Activated CD8-positive, alpha-beta memory T cell treated with anti-CD3 and anti-CD28 coated beads for 24 hours (primary cell): ENCODE results near the gene SECTM1.
"Not testable (repeated sequence)": the region's sequence is repeated elsewhere in the genome, so short reads cannot be mapped to it uniquely, and the experiment has no call there.

Experiments
- DNase-seq: peaks from one replicate; pipeline ENCODE4 v3.0.0-alpha.2; 2020

Gene SECTM1

DNA sequence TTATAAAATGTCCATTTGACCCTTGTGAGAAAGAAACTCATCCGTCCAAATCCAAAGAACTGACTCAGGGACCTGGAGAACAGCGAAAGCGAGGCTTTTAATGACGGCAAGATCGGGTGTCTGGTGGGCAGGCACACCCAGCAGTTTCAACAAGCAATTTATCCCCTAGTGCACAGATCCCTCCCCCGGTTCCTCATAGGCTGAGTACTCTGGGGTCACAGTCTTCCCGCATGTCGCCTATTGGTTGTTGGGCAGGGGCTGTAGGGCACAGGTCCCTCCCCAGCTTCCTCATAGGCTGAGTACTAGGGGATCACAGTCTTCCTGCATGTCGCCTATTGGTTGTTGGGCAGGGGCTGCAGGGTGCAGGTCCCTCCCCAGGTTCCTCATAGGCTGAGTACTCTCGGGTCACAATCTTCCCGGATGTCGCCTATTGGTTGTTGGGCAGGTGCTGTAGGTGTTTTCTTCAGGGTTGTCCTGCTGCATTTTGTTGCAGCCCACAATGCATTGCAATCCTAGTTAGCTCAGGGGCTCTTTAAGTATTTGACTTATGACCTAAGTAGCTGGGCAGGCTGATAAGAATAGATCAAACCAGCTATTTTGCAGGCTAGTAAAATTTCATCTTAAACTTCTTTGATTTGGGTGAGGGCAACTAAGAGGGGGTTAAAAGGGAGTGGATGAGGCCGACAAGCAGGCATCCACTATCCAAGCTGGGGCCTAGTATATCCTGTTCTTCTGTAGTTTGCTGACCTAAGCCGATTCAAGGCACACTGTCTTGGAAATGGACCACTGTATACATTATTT is 34.4 kb upstream of the SECTM1 start:
- DNase-seq: no peak

DNA sequence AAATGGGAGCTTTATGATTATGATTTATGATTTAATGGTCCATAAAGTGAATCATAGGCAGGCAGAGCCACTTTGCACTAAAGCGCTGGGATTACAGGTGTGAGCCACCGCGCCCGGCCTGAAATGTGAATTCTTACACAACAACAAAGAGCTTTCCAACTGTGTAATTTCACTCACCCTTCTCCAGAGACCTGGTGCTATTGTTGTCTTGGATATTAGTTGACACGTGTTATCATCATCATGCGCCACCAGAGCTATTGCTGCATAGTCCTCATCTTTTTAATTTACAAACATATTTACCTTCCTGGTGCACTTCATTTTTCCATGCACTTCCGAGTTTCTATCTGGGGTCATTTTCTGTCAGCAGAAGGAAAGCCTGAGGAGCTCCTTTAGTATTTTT is 33.2 kb upstream of the SECTM1 start:
- no peak for DNase-seq

DNA sequence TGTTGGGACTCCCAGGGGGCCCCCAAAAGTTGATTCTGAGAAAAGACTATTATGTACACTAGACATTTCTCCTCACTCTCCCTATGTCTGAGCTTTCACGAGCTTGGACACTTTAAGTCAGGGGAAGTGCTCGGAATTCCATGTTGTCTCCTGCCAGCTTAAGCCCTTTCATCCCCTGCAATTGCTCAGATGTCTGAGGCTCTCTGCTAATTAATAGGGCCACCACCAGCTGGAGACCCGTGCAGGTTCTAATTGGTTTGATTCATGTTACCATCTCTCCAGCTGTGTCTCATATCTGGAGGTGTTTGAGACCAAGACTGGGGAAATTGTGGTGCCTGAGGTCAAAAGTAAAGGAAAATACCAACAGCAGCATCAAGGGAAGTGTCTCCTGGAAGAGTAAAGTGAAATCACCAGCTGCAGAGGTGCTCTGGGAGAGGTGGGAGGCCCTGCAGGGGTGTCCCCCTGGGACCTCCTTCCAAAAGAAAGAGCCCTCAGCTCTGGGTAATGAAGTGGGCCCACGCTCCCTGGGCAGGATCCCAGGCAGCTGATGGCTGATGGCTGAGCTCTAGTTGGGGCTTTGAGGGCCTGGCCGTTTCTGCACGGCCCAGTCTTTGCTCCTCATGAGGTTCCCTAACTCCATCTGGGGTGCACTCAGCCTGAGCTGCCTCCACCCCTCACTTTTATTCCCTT is 32.2 kb upstream of the SECTM1 start:
- no peak for DNase-seq

DNA sequence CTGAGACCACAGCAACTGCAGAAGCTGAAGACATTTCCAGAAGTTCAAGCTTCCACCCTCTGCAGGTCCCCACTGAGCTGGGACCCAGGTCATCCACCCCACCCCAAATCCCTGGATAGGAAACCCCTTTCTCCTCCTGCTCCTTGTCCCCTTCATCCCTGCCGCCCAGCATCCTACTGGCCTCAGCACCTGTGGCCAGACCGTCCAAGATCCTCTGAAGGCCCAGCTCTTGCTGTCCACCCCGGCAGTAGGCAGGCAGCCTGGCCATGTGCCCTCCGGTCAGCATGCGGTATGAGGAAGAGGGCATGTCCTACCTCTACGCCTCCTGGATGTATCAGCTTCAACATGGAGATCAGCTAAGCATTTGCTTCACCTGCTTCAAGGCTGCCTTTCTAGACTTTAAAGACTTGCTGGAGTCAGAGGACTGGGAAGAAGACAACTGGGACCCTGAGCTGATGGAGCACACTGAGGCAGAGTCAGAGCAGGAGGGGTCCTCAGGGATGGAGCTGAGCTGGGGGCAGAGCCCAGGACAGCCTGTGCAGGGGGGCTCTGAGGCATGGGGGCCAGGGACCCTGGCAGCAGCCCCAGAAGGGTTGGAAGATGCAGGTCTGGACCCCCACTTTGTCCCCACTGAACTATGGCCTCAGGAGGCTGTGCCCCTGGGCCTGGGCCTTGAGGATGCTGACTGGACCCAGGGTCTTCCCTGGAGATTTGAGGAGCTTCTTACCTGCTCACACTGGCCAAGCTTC is 28.5 kb upstream of the SECTM1 start:
- no peak for DNase-seq

DNA sequence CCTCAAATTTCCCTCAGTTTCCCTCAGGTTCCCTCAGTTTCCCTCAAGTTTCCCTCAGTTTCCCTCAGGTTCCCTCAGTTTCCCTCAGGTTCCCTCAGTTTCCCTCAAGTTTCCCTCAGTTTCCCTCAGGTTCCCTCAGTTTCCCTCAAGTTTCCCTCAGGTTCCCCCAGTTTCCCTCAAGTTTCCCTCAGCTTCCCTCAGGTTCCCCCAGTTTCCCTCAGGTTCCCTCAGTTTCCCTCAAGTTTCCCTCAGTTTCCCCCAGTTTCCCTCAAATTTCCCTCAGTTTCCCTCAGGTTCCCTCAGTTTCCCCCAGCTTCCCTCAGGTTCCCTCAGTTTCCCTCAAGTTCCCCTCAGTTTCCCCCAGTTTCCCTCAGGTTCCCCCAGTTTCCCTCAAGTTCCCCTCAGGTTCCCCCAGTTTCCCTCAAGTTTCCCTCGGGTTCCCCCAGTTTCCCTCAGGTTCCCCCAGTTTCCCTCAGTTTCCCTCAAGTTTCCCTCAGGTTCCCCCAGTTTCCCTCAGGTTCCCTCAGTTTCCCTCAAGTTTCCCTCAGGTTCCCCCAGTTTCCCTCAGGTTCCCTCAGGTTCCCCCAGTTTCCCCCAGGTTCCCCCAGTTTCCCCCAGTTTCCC is 26.0 kb upstream of the SECTM1 start:
- not testable (repeated sequence) for DNase-seq

DNA sequence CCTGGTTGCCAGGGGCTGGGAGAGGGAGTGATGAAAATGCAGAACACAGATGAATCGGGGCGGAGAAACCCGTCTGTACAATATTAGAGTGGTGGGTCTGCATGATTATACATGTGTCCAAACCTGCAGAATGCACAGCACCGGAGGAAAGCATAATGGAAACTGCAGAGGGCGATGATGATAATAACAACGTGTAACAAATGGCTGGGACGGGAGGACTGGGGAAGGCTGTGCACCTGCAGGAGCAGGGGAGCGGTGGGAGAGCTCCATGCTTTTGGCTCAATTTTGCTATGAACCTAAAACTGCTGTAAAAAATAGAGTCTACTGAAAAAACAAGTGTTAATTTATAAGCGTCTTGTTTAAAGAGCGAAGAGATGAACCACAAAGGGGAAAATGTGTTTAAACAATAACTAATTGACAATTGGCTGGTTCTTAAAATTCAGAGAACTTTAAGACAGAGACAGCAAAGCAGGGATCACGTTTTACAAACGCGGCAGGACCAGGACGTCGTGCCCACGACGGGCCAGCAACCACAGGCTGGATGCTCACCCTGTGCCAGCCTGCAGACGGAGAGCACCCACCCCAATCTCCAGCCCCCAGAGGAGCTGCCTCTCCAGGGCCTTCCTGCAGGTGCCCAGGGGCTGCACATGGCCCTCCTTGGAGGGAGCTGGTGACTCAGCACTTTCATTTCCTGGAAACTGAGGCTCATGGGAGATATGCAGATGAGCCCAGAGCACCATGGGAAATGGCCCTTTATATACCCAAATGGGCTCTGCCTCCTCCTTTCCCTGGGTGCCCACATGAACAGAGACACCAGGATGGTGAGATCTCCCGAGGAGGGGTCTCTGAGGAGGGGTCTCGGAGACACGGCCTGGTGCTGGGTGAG is 25.1 kb upstream of the SECTM1 start, which contains the start of gene TEX19:
TSS of gene TEX19 (plus strand) at position 783 of the 886 bp plus-strand sequence. CDS start 2,904 bp downstream, outside the sequence.
- no peak for DNase-seq

DNA sequence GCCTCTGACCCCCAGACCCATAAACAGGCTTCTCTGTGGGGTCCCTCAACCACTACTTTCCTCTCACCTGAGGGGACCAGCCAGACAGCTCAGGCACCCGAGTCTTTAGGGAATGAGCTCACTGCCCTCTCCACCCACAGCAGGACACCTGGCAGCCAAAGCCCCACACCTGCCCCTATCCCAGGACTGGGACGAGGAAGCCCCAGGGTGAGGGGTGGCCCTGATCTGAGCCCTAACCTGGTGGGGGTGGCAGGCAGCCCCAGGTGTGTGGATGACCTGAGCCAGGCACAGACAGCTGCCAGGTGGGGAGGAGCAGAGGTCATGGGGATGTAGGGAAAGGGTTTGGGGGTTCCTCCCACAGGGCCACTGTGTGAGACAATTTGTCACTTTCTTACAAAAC is 23.8 kb upstream of the SECTM1 start:
- DNase-seq: no peak

DNA sequence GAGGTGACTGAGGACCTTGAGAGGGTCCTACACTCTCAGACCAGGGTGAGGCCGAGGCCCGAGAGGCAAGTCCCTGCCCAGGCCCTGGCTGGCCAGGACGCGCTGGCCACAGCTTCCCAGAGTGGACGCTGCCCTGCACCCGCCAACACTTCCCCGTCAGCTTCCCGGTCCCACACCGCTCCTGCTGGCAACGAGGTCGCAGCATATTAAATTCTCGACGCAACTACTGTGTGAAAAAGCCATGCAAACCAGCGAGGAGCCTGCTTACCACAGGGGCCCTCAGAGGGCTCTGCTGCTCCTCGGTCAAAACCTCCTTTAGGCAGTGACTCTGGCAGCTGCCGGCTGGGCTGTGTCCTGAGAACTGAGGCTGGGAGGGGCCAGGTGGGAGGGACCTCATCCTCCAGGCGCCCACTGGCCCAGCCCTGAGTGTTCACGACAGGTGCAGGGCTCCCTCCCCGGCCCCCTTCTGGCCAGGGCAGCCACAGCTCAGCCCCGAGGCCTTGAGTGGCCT is 23.3 kb upstream of the SECTM1 start:
- no peak for DNase-seq

DNA sequence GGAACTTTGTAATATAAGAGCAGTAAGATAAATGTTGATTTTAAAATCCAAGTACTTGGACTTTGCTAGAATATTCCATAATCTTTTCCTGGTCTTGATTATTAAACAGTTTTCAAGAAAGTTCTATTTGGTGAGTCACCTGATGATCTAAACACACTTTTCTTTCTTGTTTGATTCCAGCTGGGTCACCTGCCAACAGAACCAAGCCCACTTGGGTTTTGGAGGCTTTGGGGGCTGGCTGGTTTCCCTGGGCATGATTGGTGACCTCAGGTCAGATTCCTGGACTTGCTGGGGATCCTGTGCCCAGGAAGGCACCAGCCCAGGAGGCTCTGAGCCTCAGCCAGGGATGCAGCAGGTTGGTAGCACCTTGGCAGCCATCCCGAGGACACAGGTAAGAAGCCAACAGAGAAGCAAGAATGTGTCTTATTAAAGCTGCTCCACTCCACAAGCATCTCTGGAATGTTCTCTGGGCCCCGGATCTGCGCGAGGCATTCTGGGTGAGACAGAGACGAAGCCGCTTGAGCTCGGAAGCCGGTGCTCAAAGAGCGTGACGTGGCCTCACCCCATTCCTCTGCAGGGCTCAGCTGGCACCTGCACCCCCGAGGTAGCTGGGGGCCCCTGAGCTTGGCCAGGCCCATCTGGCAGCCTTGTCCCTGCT is 22.3 kb upstream of the SECTM1 start:
- DNase-seq: no peak

DNA sequence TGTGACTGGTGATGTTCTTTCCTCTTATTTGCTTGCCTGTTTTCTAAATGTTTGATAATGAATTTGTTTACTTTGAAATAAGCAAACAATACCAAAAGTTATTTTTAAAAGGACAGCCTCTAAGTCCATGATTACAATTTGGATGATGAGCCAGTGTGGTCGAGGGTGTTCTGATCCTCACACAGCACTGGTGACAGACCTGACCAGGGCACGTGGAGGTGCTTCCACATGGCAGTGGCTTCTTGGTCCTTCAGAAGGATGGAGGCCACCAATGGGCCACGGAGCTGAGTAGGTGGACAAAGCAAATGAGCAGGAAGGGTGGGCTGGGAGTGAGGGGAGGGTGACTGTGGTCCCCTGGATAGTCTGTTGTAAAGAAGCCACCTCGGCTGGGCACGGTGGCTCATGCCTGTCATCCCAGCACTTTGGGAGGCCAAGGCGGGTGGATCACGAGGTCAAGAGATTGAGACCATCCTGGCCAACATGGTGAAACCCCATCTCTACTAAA is 21.3 kb upstream of the SECTM1 start:
- no peak for DNase-seq

DNA sequence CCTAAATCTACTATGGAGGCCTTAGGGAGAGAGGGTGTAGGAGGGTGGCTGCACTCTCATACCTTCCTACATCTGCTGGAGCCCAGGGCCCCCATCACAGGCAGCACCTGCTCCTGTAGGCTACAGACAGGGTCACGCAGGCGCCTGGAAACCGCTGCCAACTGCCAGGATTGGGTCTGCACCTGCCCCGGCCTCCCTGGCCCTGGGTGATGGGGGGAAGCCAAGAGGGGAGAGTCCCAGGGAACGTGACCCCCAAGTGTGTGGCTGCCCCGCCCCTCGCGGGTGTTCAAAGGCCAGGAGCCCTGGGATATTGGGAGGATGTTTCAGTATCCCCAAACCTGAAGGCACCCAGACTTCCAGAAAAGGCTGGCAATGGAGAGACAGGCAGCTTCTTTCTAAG is 19.9 kb upstream of the SECTM1 start:
- no peak for DNase-seq

DNA sequence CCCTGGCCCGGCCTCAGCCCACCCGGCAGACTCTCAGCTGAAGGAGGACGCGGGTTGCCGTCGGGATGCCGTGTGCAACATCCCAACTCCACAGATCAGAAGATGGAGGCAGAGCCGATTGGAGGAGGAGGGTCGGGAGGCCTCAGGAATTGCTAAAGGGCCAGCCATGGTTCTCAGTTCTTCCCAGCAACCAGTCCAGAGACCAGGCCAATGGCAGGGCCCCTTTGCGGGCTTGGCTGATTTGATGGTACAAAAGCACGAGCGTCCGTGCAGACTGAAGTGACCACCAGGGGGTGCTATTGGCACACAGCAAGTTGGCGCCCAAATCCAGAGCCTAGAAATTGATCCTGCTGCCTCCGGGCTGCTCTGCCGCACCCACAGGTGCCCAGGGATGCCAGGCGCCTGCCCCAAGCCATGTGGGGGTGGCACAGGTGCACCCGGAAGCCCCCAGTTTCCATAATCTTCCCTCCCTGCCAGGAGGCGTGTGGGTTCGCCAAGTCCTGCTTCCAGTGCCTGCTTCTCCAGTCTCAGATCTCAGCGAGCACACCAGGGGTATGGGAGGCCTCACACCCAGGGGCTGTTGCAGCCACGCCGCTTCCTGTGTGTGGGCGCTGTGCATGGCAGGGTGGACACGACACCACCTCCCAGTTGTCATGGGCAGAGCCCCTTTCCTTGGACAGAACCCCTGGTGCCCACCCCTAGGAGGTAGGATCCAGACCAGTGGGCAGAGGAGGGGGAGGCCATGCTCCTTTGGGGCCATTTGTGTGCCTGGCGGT is 18.3 kb upstream of the SECTM1 start:
- DNase-seq: peak; percentile 92

DNA sequence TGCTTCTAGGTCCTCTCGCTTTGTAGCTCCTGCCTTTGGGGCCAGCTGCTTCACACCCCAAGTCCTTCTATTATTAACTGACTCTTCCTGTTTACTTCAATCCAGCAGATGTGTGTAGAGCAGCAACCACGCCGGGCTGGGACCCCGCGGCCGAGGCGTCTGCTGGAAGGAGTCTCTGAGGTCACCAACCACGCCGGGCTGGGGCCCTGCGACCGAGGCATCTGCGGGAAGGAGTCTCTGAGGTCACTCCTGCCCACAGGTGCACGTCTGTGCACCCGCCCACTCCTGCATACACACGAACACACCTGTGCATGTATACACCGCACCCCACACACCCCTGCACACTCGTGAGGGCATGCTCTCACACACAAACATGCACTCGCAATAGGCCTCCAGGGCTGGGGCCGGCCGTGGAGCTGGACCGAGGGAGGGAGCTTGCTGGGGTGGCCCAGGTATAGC is 17.7 kb upstream of the SECTM1 start:
- no peak for DNase-seq

DNA sequence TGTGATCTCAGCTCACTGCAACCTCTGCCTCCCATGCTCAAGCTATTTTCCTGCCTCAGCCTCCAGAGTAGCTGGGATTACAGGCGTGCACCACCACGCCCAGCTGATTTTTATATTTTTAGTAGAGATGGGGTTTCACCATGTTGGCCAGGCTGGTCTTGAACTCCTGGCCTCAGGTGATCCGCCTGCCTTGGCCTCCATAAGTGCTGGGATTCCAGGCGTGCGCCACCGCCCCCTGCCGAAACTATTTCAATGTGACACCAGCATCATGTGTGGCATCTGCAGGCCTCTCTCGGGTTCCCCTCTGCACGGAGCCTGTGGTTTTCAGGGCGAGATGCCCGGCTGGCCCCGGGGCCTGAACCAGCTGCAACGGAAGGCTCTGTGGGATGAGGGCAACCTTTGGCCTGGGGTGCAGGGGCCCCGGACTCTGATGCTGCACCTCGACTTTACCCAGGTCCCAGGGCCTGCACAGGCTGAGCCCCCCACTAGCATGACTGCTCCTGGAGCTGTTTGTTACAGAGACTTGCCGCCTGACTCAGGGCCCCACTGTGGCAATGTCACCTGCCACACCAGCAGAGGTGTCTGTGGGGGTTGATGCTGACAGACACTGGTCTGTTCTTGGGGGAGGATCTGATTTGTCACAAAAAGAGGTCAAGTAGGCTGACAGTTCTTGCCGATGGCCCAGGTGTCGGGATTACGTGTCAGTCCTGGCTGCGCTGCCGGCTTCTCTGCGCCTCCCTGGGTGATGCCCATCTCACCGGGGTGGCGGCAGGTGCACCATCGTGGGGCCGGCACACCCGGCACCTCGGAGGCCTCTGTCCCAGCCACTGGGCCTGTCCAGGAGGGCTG is 16.8 kb upstream of the SECTM1 start:
- peak; percentile 74 for DNase-seq

DNA sequence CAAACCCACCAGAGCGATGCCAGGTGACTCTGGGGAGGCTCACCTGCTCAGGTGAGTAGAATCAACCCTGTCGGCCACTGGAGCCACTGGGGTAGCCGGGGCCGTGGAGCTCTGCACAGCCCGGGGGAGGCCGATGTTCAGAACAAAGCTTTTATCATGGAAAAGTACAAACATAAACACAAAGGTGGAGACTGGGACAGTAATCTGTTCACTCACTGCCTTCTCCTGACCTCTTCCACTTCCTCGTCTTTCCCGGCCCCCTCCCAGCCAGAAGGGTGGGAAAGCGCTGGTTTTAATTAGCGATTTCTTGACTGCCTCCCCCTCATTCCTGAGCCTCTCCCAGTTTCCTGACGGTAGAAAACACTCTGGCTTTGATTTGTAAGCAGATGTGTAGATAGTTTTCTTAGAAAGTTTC is 15.7 kb upstream of the SECTM1 start:
- no peak for DNase-seq

DNA sequence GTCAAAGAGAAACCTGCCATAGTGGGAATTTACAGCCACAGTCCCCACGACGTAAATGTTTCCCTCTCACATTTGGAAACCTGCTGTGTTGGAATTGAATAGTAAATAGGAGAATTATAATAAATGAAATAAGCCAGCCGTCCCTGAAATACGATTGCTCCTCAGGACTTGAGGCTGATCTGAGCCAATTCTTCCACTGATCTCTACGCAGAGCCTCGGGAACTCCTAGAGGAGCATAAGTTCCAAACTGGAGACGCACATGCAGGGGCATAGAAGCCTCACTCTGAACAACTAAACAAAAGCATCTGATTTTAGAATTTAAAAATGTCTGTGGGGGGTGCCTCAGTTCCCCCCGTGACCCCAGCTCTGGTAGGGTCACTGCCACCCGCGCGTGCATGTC is 15.3 kb upstream of the SECTM1 start:
- no peak for DNase-seq

DNA sequence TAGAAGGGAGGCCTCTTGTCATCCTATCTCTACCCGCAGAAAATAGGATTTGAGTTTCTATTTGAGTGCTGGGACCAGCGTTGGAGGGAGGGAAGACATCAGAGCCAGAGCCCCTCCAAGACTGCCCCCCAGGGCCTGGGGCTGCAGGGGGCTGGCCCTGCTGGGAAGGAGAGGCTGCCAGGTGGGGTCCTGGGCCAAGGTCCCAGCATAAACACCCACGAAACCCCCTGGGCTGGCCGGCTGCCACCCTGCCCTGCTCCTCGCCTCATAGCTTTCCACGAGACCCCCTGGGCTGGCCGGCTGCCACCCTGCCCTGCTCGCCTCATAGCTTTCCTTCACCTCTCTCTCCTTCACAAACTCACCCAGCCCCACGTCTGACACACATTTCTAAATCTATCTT is 14.9 kb upstream of the SECTM1 start:
- DNase-seq: no peak

DNA sequence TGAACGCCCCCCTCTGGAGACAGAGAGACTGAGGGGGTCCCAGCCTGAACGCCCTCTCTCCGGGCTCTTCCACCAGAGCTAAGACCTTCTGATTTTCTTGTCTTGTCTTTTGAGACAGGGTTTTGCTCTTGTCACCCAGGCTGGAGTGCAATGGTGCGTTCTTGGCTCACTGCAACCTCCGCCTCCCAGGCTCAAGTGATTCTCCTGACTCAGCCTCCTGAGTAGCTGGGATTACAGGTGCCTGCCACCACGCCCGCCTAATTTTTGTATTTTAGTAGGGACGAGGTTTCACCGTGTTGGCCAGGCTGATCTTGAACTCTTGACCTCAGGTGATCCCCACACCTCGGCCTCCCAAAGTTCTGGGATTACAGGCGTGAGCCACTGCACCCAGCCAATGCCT is 14.4 kb upstream of the SECTM1 start:
- not testable (repeated sequence) for DNase-seq
